Pancreas (tissue), 10 donors: ENCODE measurements around the gene SLC35G3. TPM values are rescaled to one million over a fixed set of nuclear protein-coding genes. Genes with fewer than 3 reads are reported as not detected.

Source experiments
- ATAC-seq, 4 donors: fragments of 200-7000 bp; cut with Tn5 transposase; one replicate each; pipeline versions ENCODE4 v1.8.0 to v1.9.1; 2020; ENCODE audit warnings: mild to moderate bottlenecking in 4 of 4, moderate library complexity in 4 of 4
- DNase-seq, 6 donors: peaks; one replicate each; pipeline ENCODE4 v3.0.0-alpha.2; 2020
- FAIRE-seq: peaks from 2 replicates; lab custom pipeline; 2012; peaks lifted over from hg19 to GRCh38; lab: Jason Lieb, UNC
- H3K27ac ChIP-seq, 4 donors: fragments of 200-600 bp; sonication (generic); 1 replicate in 3 of 4; 2 replicates in 1 of 4; pipeline versions ENCODE4 v1.5.0 to v1.8.0; 2020
- H3K27me3 ChIP-seq, 4 donors: fragments of 200-600 bp; one replicate each; pipeline ENCODE4 v1.8.0; 2021
- H3K36me3 ChIP-seq, 3 donors: fragments of 200-600 bp; sonication (generic) in 1 of 3; one replicate each; pipeline versions ENCODE4 v1.5.0 to v1.8.0; 2020 to 2021
- H3K4me1 ChIP-seq, 3 donors: fragments of 200-600 bp; one replicate each; pipeline ENCODE4 v1.8.0; 2021
- H3K4me3 ChIP-seq, 4 donors: fragments of 200-600 bp; sonication (generic) in 2 of 4; one replicate each; pipeline versions ENCODE4 v1.5.0 to v1.8.0; 2020 to 2021
- H3K9me3 ChIP-seq, 4 donors: fragments of 200-600 bp; one replicate each; pipeline ENCODE4 v1.8.0; 2021
- WGBS, 2 donors: extraction: QIAGEN DNeasy Blood & Tissue Kit; methylation state at CpG; one replicate each; pipeline ENCODE4 v1.1.7; 2013; 5-methylcytosine and 5-hydroxymethylcytosine counted together
- intact Hi-C, 3 donors: fragments of 100-400 bp; cut with DNase I; formaldehyde crosslinking; loops; one replicate each; pipeline versions ENCODE4 v1.11.1 to v1.14.2; 2022
- polyA plus RNA-seq, 2 donors: library from polyadenylated mRNA; stranded (reverse); fragments of 200-250 nt; gene quantifications; one replicate each; pipeline ENCODE4 v1.2.3, GENCODE V29; 2013
- total RNA-seq, 6 donors: library from RNA; stranded (reverse); fragmentation: NEBNext Ultra II Directional in 4 of 6; extraction: Animal tissue kit (Norgen Biotek cat#: 25700) in 4 of 6; gene quantifications; one replicate each; pipeline versions ENCODE4 v1.2.1 to v1.2.4, GENCODE V29; 2021 to 2023
- TF ChIP-seq, protein P1 (sequence below), 4 donors: fragments of 200-600 bp; sonication (generic) in 3 of 4; IDR thresholded peaks; one replicate each; pipeline versions ENCODE4 v1.5.0 to v1.8.0; 2021; ENCODE audit warnings: antibody characterized with exemption in 4 of 4
- donor health status: healthy with polysubstance abuse.
- donor health status: DM: no; HTN: no; CAD: no; lungs with moderate emphysema.
- donor health status: DM: no; HTN: no; CAD: no.
- donor health status: control.
- donor health status: control.
- donor health status: Bipolar disorder and iron deficiency.
- donor health status: DM: yes; HTN: yes; CAD: no.
- donor health status: DM: no; HTN: no; CAD: no.
- donor health status: DM: no; HTN: no; CAD: no.
- donor health status: DM: yes; HTN: yes; CAD: no.

The SLC35G3 gene
- total and polyA plus RNA-seq, 8 donors, result not detected

DNA sequence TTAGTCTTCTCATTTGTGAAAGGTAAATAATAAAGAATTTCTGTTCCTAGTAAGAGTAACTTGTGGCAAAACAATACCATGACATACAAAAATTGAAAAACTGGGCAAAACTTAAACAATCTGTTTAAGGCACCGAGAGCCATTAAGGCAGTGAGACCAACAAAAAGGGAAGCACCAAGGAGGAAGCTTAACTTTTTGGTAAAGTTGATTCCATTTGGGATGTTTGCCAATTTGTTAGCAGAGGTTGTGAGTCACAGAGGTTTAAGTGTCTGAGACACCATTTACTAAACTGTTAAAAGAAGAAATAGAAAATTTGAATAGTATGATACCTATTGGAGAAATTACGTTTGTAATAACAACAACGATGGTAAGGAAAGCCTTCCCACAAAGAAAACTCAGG is 4.9 kb downstream of the SLC35G3 start:
- no peak overlapping the region for H3K4me3 ChIP-seq
- H3K4me1 ChIP-seq, result no peaks in the 10 kb centered on the region
- 57 to 72% methylated on average over 3 of the region's 3 CpGs for WGBS, 2 donors
- TF ChIP-seq, protein P1, sequence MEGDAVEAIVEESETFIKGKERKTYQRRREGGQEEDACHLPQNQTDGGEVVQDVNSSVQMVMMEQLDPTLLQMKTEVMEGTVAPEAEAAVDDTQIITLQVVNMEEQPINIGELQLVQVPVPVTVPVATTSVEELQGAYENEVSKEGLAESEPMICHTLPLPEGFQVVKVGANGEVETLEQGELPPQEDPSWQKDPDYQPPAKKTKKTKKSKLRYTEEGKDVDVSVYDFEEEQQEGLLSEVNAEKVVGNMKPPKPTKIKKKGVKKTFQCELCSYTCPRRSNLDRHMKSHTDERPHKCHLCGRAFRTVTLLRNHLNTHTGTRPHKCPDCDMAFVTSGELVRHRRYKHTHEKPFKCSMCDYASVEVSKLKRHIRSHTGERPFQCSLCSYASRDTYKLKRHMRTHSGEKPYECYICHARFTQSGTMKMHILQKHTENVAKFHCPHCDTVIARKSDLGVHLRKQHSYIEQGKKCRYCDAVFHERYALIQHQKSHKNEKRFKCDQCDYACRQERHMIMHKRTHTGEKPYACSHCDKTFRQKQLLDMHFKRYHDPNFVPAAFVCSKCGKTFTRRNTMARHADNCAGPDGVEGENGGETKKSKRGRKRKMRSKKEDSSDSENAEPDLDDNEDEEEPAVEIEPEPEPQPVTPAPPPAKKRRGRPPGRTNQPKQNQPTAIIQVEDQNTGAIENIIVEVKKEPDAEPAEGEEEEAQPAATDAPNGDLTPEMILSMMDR (IDR thresholded peaks at IDR 0.05), result no peak
- H3K36me3 ChIP-seq, result no peaks in the 10 kb centered on the region
- DNase-seq (no peak), FAIRE-seq (no peak), ATAC-seq (no peak)
- H3K27ac ChIP-seq, result no peak overlapping the region
- H3K27me3 ChIP-seq, result no peaks in the 10 kb centered on the region
- H3K9me3 ChIP-seq, result no peaks in the 10 kb centered on the region
- intact Hi-C loops, result no loop called here

DNA sequence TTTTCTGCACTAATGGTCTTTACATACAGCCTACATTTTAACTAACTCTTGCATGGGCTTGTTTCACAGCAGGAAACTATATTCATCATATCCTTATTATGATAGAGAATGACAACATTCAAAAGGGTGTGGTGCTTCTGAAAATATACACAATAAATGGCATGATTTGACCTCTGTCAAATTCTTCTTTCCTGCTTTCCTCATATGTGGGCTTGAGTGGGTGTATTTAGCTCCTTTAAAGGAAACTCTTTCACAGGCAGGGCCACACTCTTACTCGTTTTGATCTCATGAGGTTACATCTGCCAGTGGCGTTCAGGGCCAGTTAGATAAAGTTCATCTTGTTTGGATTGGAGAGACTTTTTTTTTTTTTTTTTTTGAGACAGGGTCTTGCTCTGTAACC is 6.1 kb downstream of the SLC35G3 start:
- FAIRE-seq (no peak), DNase-seq (no peak), ATAC-seq (no peak)
- no peaks in the 10 kb centered on the region for H3K36me3 ChIP-seq
- H3K27ac ChIP-seq, result no peak overlapping the region
- intact Hi-C loops, result no loop called here
- no peaks in the 10 kb centered on the region for H3K9me3 ChIP-seq
- TF ChIP-seq, protein P1 (IDR thresholded peaks at IDR 0.05), result no peak
- H3K4me1 ChIP-seq, result no peaks in the 10 kb centered on the region
- no peaks in the 10 kb centered on the region for H3K27me3 ChIP-seq
- H3K4me3 ChIP-seq, result no peak overlapping the region
- 33 to 49% methylated on average over 2 of the region's 2 CpGs for WGBS, 2 donors

DNA sequence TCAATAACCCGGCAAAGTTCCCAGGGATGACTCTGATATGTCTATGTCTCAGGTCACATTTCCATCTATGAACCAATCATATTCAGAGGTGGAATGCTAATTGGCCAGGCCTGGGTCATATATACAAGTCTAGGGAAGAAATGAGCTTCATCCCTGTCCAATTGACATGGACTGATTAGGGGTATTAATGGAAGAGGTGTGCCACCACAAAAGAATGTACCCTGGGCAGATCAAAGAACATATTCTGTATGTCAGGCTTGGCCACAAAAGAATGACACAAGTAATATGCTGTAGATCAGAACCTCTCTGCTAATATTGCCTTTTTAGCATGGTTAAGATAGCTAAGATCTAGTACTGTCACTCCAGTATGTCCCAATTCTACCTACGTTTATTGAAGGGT is 6.7 kb downstream of the SLC35G3 start:
- FAIRE-seq, result no peak
- no peaks in the 10 kb centered on the region for H3K9me3 ChIP-seq
- DNase-seq, result no peak
- intact Hi-C loops, result no loop called here
- TF ChIP-seq, protein P1 (IDR thresholded peaks at IDR 0.05), result no peak
- no peaks in the 10 kb centered on the region for H3K27me3 ChIP-seq
- H3K27ac ChIP-seq, result no peak overlapping the region
- WGBS, 2 donors, result 79 to 84% methylated on average over 2 of the region's 2 CpGs
- ATAC-seq, result no peak
- no peak overlapping the region for H3K4me3 ChIP-seq
- no peaks in the 10 kb centered on the region for H3K36me3 ChIP-seq
- H3K4me1 ChIP-seq, result no peaks in the 10 kb centered on the region

DNA sequence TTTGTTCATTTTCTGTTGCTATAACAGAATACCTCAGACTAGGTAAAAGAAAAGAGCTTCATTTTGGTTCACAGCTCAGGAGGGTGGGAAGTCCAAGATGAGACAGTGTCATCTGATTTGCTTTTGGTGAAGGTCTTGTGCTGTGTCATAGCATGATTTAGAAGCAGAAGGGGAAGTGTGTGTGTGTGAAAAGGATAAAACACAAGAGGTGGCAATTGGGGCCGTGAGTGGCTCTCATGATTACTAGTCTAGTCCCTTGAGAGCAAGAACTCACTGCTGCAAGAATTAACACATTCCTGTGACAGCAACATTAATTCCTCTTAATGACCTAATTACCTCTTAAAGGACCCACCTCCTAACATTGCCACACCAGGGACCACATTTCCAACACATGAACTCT is 8.3 kb downstream of the SLC35G3 start:
- FAIRE-seq (no peak), DNase-seq (no peak), ATAC-seq (no peak)

DNA sequence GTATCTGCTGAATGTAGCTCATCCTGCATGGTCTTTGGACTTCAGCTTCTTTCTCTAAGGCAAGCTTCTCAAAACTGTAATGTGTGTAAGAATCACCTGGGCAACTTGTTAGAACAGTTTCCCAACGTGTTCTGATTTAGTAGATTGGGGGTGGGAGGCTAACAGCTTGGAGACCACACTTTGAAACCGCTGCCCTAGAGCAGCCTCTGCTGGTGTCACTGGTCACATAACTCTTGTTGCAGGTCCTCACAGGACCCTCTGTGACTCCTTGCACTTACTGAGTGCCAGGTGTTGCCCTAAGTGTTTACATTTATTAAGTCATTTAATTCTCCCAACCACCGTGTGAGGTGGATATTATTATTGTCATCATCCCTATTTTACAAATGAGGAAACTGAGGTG is 9.9 kb downstream of the SLC35G3 start:
- no peaks in the 10 kb centered on the region for H3K27me3 ChIP-seq
- no peak for ATAC-seq
- H3K9me3 ChIP-seq, result no peaks in the 10 kb centered on the region
- no peak for FAIRE-seq
- H3K4me3 ChIP-seq, result no peak overlapping the region
- intact Hi-C loops, result no loop called here
- DNase-seq, result no peak
- WGBS, 2 donors, result 30 to 34% methylated on average over 3 of the region's 3 CpGs
- H3K36me3 ChIP-seq, result no peaks in the 10 kb centered on the region
- H3K27ac ChIP-seq, result no peak overlapping the region
- TF ChIP-seq, protein P1 (IDR thresholded peaks at IDR 0.05), result no peak
- H3K4me1 ChIP-seq, result no peaks in the 10 kb centered on the region

More for the DNA sequence above, 8.3 kb downstream of the SLC35G3 start:
- intact Hi-C loops, result no loop called here
- no peaks in the 10 kb centered on the region for H3K9me3 ChIP-seq
- H3K4me3 ChIP-seq, result no peak overlapping the region
- 44% methylated on average over 1 of the region's 1 CpG for WGBS, 2 donors
- no peaks in the 10 kb centered on the region for H3K27me3 ChIP-seq
- H3K27ac ChIP-seq, result no peak overlapping the region
- no peaks in the 10 kb centered on the region for H3K36me3 ChIP-seq
- TF ChIP-seq, protein P1 (IDR thresholded peaks at IDR 0.05), result no peak
- no peaks in the 10 kb centered on the region for H3K4me1 ChIP-seq
